Measurements from ENCODE around the gene MAGEA9B. TPM values are rescaled to one million over a fixed set of nuclear protein-coding genes. Genes with fewer than 3 reads are reported as not detected.
"Not testable (repeated sequence)": the region's sequence is repeated elsewhere in the genome, so short reads cannot be mapped to it uniquely, and the experiment has no call there.

The MAGEA9B gene
- total and polyA plus RNA-seq, 5 donors from 2014 or later: not detected

DNA sequence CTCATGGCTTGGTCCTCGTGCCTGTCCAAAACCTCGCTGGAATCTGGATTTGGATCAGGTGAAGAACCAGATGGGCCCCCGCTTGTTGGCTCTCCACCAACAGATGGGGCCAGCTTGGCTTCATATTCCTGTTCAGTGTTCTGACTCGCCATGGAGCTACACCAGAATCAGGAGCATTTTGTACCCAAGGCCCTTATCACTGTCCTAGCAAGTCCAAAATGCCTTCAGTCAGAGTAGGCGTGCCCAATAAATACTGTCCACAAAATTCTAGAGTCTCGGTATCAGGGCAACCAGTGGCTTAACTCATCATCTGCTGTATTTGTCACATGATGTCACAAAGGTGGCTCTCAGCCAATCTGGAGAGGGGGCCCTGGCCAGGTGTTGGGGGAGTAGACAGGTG, 37.6 kb downstream of the MAGEA9B start, which contains the start of gene HSFX3:
TSS of gene HSFX3 (minus strand) at position 224 of the 400 bp plus-strand sequence. CDS start at position 152, 72 bp downstream.
- DNase-seq: not testable (repeated sequence)

DNA sequence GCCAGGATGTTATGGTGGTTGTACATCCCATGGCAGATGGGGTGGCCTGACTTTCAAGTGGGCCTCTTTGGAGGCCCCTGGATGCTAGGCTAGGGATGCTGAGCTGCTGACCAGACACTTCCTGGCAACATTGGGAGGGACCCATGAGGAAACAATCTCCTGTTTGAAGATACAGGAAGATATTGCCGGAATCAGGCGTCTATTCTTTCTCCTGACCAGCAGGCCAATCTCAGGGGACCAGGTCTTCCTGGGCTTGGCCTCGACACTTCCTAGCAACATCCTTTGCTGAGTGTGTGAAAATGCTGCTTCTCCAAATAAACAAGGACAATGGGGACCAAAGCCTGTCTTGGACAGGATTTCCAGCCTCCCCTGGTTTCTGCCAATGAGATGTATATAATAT, 39.5 kb downstream of the MAGEA9B start:
- H3K4me3 ChIP-seq (ENCODE audit: low read depth, low read length); H3K36me3 ChIP-seq (ENCODE audit: control insufficient read depth, insufficient read depth, low read length); H3K9me3 Mint-ChIP-seq; H3K4me1 Mint-ChIP-seq; H3K36me3 Mint-ChIP-seq; DNase-seq; H3K27ac ChIP-seq (ENCODE audit: insufficient read depth, low read length, poor library complexity, severe bottlenecking); H3K4me3 Mint-ChIP-seq; H3K27me3 ChIP-seq (ENCODE audit: control insufficient read depth, insufficient read depth, low read length); H3K9me3 ChIP-seq (ENCODE audit: control insufficient read depth in 2 of 2, low read length in 2 of 2); H3K27me3 Mint-ChIP-seq; ATAC-seq (ENCODE audit: low read depth in 2 of 2); H3K4me1 ChIP-seq (ENCODE audit: control insufficient read depth, insufficient read depth, low read length, poor library complexity, severe bottlenecking); H3K27ac Mint-ChIP-seq: not testable (repeated sequence)

More for the DNA sequence above, 37.6 kb downstream of the MAGEA9B start, which contains the start of gene HSFX3:
- H3K4me3 ChIP-seq (ENCODE audit: low read depth, low read length); H3K4me1 Mint-ChIP-seq; H3K27ac Mint-ChIP-seq; H3K4me3 Mint-ChIP-seq; H3K27me3 Mint-ChIP-seq; H3K36me3 Mint-ChIP-seq; H3K36me3 ChIP-seq (ENCODE audit: control insufficient read depth, insufficient read depth, low read length); H3K9me3 ChIP-seq (ENCODE audit: control insufficient read depth in 2 of 2, low read length in 2 of 2); H3K9me3 Mint-ChIP-seq; ATAC-seq (ENCODE audit: low read depth in 2 of 2); H3K27me3 ChIP-seq (ENCODE audit: control insufficient read depth, insufficient read depth, low read length); H3K27ac ChIP-seq (ENCODE audit: insufficient read depth, low read length, poor library complexity, severe bottlenecking); H3K4me1 ChIP-seq (ENCODE audit: control insufficient read depth, insufficient read depth, low read length, poor library complexity, severe bottlenecking): not testable (repeated sequence)

DNA sequence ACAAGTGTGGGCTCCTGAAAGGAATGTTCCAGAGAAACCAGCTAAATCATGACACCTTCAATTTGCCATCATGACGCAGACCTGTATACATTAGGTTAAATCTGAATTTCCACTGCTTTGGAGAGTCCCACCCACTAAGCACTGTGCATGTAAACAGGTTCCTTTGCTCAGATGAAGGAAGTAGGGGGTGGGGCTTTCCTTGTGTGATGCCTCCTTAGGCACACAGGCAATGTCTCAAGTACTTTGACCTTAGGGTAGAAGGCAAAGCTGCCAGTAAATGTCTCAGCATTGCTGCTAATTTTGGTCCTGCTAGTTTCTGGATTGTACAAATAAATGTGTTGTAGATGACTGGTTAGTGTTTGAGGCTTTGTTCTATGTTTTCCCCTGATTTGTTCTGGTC, 40.3 kb downstream of the MAGEA9B start:
- H3K36me3 ChIP-seq (ENCODE audit: control insufficient read depth, insufficient read depth, low read length); H3K4me3 ChIP-seq (ENCODE audit: low read depth, low read length); H3K4me3 Mint-ChIP-seq; DNase-seq; H3K4me1 ChIP-seq (ENCODE audit: control insufficient read depth, insufficient read depth, low read length, poor library complexity, severe bottlenecking); H3K36me3 Mint-ChIP-seq; H3K27me3 ChIP-seq (ENCODE audit: control insufficient read depth, insufficient read depth, low read length); H3K9me3 ChIP-seq (ENCODE audit: control insufficient read depth in 2 of 2, low read length in 2 of 2); ATAC-seq (ENCODE audit: low read depth in 2 of 2); H3K27ac Mint-ChIP-seq; H3K27ac ChIP-seq (ENCODE audit: insufficient read depth, low read length, poor library complexity, severe bottlenecking); H3K27me3 Mint-ChIP-seq; H3K4me1 Mint-ChIP-seq; H3K9me3 Mint-ChIP-seq: not testable (repeated sequence)

DNA sequence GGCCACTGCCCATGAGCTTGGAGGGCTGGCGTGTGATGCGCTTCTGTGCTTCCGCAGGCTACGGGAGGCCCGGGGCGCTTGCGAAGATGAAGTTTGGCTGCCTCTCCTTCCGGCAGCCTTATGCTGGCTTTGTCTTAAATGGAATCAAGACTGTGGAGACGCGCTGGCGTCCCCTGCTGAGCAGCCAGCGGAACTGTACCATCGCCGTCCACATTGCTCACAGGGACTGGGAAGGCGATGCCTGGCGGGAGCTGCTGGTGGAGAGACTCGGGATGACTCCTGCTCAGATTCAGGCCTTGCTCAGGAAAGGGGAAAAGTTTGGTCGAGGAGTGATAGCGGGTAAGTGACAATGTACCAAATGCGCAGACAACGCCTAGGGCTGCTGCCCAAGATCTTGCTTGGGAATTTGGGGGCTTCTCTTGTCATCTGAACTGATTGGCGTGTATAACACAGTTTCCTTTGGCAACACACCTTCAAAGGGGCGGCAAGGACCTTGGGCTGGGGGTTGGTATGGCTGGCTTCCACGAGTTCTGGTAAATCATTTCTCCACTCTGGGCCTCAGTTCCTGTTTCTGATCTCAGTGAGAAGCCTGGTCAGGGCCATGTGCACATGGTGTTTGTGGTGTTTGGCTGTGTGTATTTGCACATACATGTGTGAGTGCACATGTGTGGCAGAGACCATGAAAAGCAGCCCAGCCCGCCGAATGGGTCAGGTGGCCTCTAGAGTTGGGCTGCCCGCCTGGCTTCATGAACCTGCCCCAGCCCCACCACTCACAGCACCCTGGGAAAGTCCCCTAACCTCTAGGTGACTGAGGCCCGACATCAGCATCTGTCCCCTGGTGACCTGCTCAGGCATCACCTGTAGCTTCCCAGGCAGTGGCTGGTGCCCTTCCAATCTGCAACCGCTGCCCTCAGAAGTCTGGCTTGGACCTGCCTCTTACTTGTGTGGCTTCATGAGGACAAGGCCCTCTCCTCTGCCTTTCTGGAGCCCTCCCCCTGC, 41.4 kb downstream of the MAGEA9B start:
- not testable (repeated sequence) for H3K4me1 ChIP-seq (ENCODE audit: control insufficient read depth, insufficient read depth, low read length, poor library complexity, severe bottlenecking); H3K36me3 ChIP-seq (ENCODE audit: control insufficient read depth, insufficient read depth, low read length); H3K36me3 Mint-ChIP-seq; H3K4me3 Mint-ChIP-seq; ATAC-seq (ENCODE audit: low read depth in 2 of 2); H3K27me3 Mint-ChIP-seq; H3K4me1 Mint-ChIP-seq; H3K27ac ChIP-seq (ENCODE audit: insufficient read depth, low read length, poor library complexity, severe bottlenecking); H3K27ac Mint-ChIP-seq; H3K9me3 Mint-ChIP-seq; H3K4me3 ChIP-seq (ENCODE audit: low read depth, low read length); H3K27me3 ChIP-seq (ENCODE audit: control insufficient read depth, insufficient read depth, low read length); H3K9me3 ChIP-seq (ENCODE audit: control insufficient read depth in 2 of 2, low read length in 2 of 2); DNase-seq

DNA sequence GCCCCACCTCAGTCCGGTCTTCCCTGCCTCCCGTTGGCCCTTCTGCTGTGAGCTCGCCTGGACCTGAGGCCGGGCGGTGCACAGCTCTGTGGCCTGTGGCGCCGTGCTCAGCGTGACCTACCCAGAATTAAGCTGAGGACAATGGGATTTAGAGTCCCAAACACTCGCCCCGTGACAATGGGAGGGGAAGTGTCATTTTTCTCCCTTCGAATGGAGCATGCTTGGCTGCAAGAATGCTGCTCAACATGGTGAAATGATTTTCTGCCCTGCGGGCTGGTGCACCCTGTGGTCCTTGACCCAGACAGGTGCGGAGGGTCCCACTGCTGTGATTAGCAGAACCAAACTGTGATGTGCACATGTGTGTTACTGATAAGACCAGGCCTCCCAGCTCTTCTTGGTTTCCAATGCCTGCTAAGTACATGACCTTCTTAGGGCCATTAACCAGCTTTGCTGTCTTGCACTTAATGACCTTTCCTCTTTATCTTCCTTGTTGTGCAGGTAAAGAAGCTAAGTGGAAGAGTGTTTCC, 45.7 kb downstream of the MAGEA9B start:
- H3K27ac ChIP-seq (ENCODE audit: insufficient read depth, low read length, poor library complexity, severe bottlenecking): peak overlapping the region; percentile 99
- ATAC-seq (ENCODE audit: low read depth in 2 of 2) (no peak), DNase-seq (no peak)
- no peaks in the 10 kb centered on the region for H3K9me3 ChIP-seq (ENCODE audit: control insufficient read depth in 2 of 2, low read length in 2 of 2)
- no peaks in the 10 kb centered on the region for H3K27me3 Mint-ChIP-seq
- H3K27me3 ChIP-seq (ENCODE audit: control insufficient read depth, insufficient read depth, low read length): no peaks in the 10 kb centered on the region
- H3K36me3 ChIP-seq (ENCODE audit: control insufficient read depth, insufficient read depth, low read length): no peaks in the 10 kb centered on the region
- H3K36me3 Mint-ChIP-seq: no peaks in the 10 kb centered on the region
- H3K4me1 Mint-ChIP-seq: peaks cover 0 to 17% (median 3%) of the 10 kb centered on the region in 4 donors
- peak overlapping the region; percentile 97 to 100 (median 98) for H3K27ac Mint-ChIP-seq
- H3K9me3 Mint-ChIP-seq: peaks cover 0 to 2% (median 0%) of the 10 kb centered on the region in 7 donors
- H3K4me3 Mint-ChIP-seq: peak overlapping the region; percentile 88 to 96 (median 96)
- peaks cover 11% of the 10 kb centered on the region for H3K4me1 ChIP-seq (ENCODE audit: control insufficient read depth, insufficient read depth, low read length, poor library complexity, severe bottlenecking)
- H3K4me3 ChIP-seq (ENCODE audit: low read depth, low read length): peak overlapping the region; percentile 77

DNA sequence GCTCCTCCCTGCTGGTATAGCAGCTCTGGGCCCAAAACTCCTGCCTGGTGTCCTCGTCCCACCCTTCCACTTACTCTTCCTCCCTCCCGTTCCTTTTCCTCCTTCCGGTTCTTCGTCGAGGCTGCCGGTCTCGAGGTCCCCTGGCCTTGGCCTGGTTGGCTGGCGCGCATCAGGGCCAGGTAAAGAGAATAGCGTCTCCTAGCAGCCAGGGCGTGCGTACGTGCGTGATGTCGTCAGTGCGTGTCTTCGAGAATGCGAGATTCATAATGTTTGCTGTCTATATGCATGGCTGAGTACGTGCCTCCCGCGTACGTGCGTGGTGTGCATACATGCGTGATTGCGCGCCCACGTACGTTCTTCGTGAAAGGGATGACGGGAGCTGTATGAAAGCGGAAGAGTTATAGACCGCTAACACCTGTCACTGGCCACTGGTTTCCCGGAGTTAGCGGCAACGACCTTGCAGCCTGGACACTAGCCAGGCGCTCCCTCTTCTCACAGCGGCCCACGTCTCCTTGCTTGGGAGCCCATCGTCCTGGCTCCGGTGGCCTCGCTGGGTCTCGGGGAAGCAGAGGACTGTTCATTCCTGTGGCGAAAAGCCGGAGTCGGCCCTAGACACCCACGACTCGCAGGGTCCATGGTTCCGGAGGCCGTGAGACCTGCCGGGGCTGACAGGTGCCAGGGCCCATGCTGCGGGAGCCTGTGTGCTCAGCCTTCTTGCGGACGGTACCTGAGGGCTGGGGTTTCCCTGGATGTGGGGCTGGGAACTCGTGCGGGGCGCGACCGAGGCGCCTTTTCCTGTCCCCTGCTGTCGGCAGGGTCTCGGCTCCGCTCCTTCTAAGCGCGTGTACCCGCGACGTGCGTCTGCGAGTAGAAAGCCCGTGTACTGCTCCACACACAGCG, 46.4 kb downstream of the MAGEA9B start, which contains the start of gene EOLA1:
TSS of gene EOLA1 (plus strand) at position 392 of the 900 bp plus-strand sequence. CDS start 4,619 bp downstream, outside the sequence.
- H3K27me3 Mint-ChIP-seq: no peaks in the 10 kb centered on the region
- H3K36me3 Mint-ChIP-seq: no peaks in the 10 kb centered on the region
- Histone ChIP-seq H3K9me3 (ENCODE audit: control insufficient read depth in 2 of 2, low read length in 2 of 2) (no peaks in the 10 kb centered on the region), H3K27me3 (ENCODE audit: control insufficient read depth, insufficient read depth, low read length) (no peaks in the 10 kb centered on the region), H3K27ac (ENCODE audit: insufficient read depth, low read length, poor library complexity, severe bottlenecking) (peak within 1 kb of the TSS; percentile 99), H3K4me3 (ENCODE audit: low read depth, low read length) (peak within 1 kb of the TSS; percentile 77), H3K4me1 (ENCODE audit: control insufficient read depth, insufficient read depth, low read length, poor library complexity, severe bottlenecking) (peaks cover 11% of the 10 kb centered on the region), H3K36me3 (ENCODE audit: control insufficient read depth, insufficient read depth, low read length) (no peaks in the 10 kb centered on the region)
- peaks cover 0 to 17% (median 3%) of the 10 kb centered on the region in 4 donors for H3K4me1 Mint-ChIP-seq
- peak within 1 kb of the TSS; percentile 97 to 100 (median 98) for H3K27ac Mint-ChIP-seq
- ATAC-seq (ENCODE audit: low read depth in 2 of 2) (peak; percentile 74 to 78), DNase-seq (peak; percentile 87 to 97 (median 92))
- H3K9me3 Mint-ChIP-seq: peaks cover 0 to 2% (median 0%) of the 10 kb centered on the region in 7 donors
- peak within 1 kb of the TSS; percentile 88 to 96 (median 96) for H3K4me3 Mint-ChIP-seq

DNA sequence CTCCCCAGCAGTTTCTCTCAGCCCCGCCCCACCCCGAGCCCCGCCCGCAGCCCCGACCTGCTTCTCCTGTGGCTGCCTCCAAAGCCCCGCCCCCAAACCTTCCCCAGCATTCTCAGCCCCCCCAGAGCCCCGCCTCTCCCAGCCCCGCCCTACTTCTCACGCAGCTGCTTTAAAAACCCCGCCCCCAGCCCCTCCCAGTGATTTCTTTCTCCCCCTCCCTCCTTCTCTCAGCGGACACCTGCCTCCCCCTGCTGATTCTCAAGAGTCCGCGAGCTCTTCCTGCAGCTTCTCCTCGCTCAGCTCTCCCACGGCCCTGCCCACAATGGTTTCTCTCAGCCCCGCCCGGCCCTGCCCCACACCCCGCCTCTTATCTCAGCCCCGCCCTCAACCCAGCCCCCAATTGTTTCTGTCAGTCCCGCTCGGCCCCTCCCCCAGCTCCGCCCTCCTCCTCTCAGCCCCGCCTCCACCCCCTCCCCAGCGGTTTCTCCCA, 47.1 kb downstream of the MAGEA9B start:
- Histone ChIP-seq H3K4me3 (ENCODE audit: low read depth, low read length) (peak overlapping the region; percentile 65), H3K4me1 (ENCODE audit: control insufficient read depth, insufficient read depth, low read length, poor library complexity, severe bottlenecking) (peaks cover 11% of the 10 kb centered on the region), H3K36me3 (ENCODE audit: control insufficient read depth, insufficient read depth, low read length) (no peaks in the 10 kb centered on the region), H3K27ac (ENCODE audit: insufficient read depth, low read length, poor library complexity, severe bottlenecking) (peak overlapping the region; percentile 99), H3K9me3 (ENCODE audit: control insufficient read depth in 2 of 2, low read length in 2 of 2) (no peaks in the 10 kb centered on the region), H3K27me3 (ENCODE audit: control insufficient read depth, insufficient read depth, low read length) (no peaks in the 10 kb centered on the region)
- peak; percentile 57 to 59 for ATAC-seq (ENCODE audit: low read depth in 2 of 2)
- H3K4me3 Mint-ChIP-seq: peak overlapping the region; percentile 88 to 96 (median 96)
- peaks cover 0 to 2% (median 0%) of the 10 kb centered on the region in 7 donors for H3K9me3 Mint-ChIP-seq
- no peaks in the 10 kb centered on the region for H3K36me3 Mint-ChIP-seq
- H3K4me1 Mint-ChIP-seq: peaks cover 0 to 17% (median 3%) of the 10 kb centered on the region in 4 donors
- peak; percentile 86 to 91 (median 87) for DNase-seq
- peak overlapping the region; percentile 97 to 100 (median 98) for H3K27ac Mint-ChIP-seq
- no peaks in the 10 kb centered on the region for H3K27me3 Mint-ChIP-seq
